WTC11 (cell line): ENCODE measurements around the gene CSKMT. TPM values are rescaled to one million over a fixed set of nuclear protein-coding genes. Genes with fewer than 3 reads are reported as not detected.

Source experiments
- ATAC-seq: fragments of 200-7000 bp; cut with Tn5 transposase; 2 replicates; pipeline ENCODE4 v1.10.0; 2021; ENCODE audit warnings: mild to moderate bottlenecking, moderate library complexity
- CTCF ChIA-PET: fragments of 300-600 bp; sonication (Branson Sonifier 250); formaldehyde crosslinking; loops from one replicate; lab custom pipeline; 2021; ENCODE audit warnings: antibody characterized with exemption; lab: Charles Lee
- POLR2A ChIA-PET: fragments of 350-600 bp; sonication (Branson Sonifier 250); formaldehyde crosslinking; loops from one replicate; lab custom pipeline; 2021; ENCODE audit warnings: antibody characterized with exemption; lab: Charles Lee
- DNase-seq: peaks from one replicate; pipeline ENCODE4 v3.0.0; 2021; ENCODE audit warnings: low spot score
- H3K27ac Mint-ChIP-seq: 2 replicates; pipeline ENCODE4 v1.8.0; 2021; ENCODE audit warnings: mixed read lengths
- H3K27me3 Mint-ChIP-seq: 2 replicates; pipeline ENCODE4 v1.8.0; 2021; ENCODE audit warnings: low read depth, mild to moderate bottlenecking, moderate library complexity, mixed read lengths
- H3K36me3 Mint-ChIP-seq: 2 replicates; pipeline ENCODE4 v1.8.0; 2021; ENCODE audit warnings: mixed read lengths
- H3K4me1 Mint-ChIP-seq: 2 replicates; pipeline ENCODE4 v1.8.0; 2022; ENCODE audit warnings: mixed read lengths
- H3K4me3 Mint-ChIP-seq: 2 replicates; pipeline ENCODE4 v1.8.0; 2021; ENCODE audit warnings: mild to moderate bottlenecking, moderate library complexity, mixed read lengths
- H3K9me3 Mint-ChIP-seq: 2 replicates; pipeline ENCODE4 v1.8.0; 2021; ENCODE audit warnings: mixed read lengths
- AR ChIP-seq: fragments of 250-450 bp; sonication (Bioruptor Pico); IDR thresholded peaks from 2 replicates; pipeline ENCODE4 v1.9.0; 2021; ENCODE audit warnings: mild to moderate bottlenecking
- CDX4 ChIP-seq: fragments of 250-450 bp; sonication (Bioruptor Pico); IDR thresholded peaks from 2 replicates; pipeline ENCODE4 v1.9.0; 2021; ENCODE audit warnings: moderate library complexity, mild to moderate bottlenecking, inconsistent platforms, borderline replicate concordance
- CREB1 ChIP-seq: sonication (generic); formaldehyde crosslinking; IDR thresholded peaks from 2 replicates; pipeline ENCODE4 v1.8.0; 2023; ENCODE audit warnings: mild to moderate bottlenecking, missing genetic modification reagents
- CREM ChIP-seq: sonication (generic); formaldehyde crosslinking; IDR thresholded peaks from 2 replicates; pipeline ENCODE4 v1.8.1; 2022; ENCODE audit warnings: mild to moderate bottlenecking, missing genetic modification reagents, moderate library complexity
- HMGXB4 ChIP-seq: sonication (generic); formaldehyde crosslinking; IDR thresholded peaks from 2 replicates; pipeline ENCODE4 v1.8.1; 2023; ENCODE audit warnings: mild to moderate bottlenecking, moderate library complexity, missing genetic modification reagents
- MAX ChIP-seq: sonication (generic); formaldehyde crosslinking; IDR thresholded peaks from 2 replicates; pipeline ENCODE4 v1.8.0; 2022; ENCODE audit warnings: mild to moderate bottlenecking, missing genetic modification reagents
- MLX ChIP-seq: sonication (generic); formaldehyde crosslinking; IDR thresholded peaks from 2 replicates; pipeline ENCODE4 v1.8.1; 2023; ENCODE audit warnings: mild to moderate bottlenecking, missing genetic modification reagents, moderate library complexity
- PRDM15 ChIP-seq: sonication (generic); formaldehyde crosslinking; IDR thresholded peaks from 2 replicates; pipeline ENCODE4 v1.8.0; 2022; ENCODE audit warnings: missing genetic modification reagents
- ZNF532 ChIP-seq: fragments of 250-450 bp; sonication (Bioruptor Pico); IDR thresholded peaks from 2 replicates; pipeline ENCODE4 v1.9.0; 2021; ENCODE audit warnings: mild to moderate bottlenecking, borderline replicate concordance
- total RNA-seq: library from RNA; stranded (reverse); gene quantifications from 3 replicates; pipeline ENCODE4 v1.2.3, GENCODE V29; 2021

CSKMT gene
- total RNA-seq, 1 experiment from 2014 or later, result 75.6 TPM

GRCh38 chr11:62709247-62710000 lies 44.3 kb downstream of the CSKMT start (continued):
- TF ChIP-seq ZNF532 (CRISPR knock-in tag), result no peak
- TF ChIP-seq CDX4, result no peak
- no peak for TF ChIP-seq MLX (CRISPR knock-in tag)

- POLR2A ChIA-PET, result interaction anchor here (0.6 to 6.0 kb wide), 10 partner anchors 17 to 322 kb away, joined by 3 to 35 read pairs (median 8); partner anchors contain the start of genes C11orf98, CSKMT, EEF1G and HNRNPUL2
- no peaks in the 10 kb centered on the region; the same call in 1 of the 2 replicates for H3K27me3 Mint-ChIP-seq
These were observed 44.9 kb downstream of the CSKMT start for GRCh38 chr11:62710001-62710345.

More at GRCh38 chr11:62710001-62710345, 44.9 kb downstream of the CSKMT start:
- peak overlapping the region; percentile 92 for H3K4me3 Mint-ChIP-seq
- H3K36me3 Mint-ChIP-seq, result peaks cover 38% of the 10 kb centered on the region
- H3K4me1 Mint-ChIP-seq, result peaks cover 49% of the 10 kb centered on the region
- H3K27ac Mint-ChIP-seq, result peak overlapping the region; percentile 100
- H3K9me3 Mint-ChIP-seq, result no peaks in the 10 kb centered on the region
- CTCF ChIA-PET, result interaction anchor here (0.5 to 4.0 kb wide), 11 partner anchors 13 to 285 kb away, joined by 3 to 24 read pairs (median 4); partner anchors contain the start of genes C11orf98, CSKMT, HNRNPUL2 and STX5
- ATAC-seq (no peak), DNase-seq (no peak)
- TF ChIP-seq HMGXB4 (0 out of 2 replicates have a peak, but pooled peaks have one; percentile 26), AR (CRISPR knock-in tag) (0 out of 2 replicates have a peak, but pooled peaks have one; percentile 6), CREB1 (CRISPR knock-in tag) (peak; percentile 14; the same call in 1 of the 2 replicates), PRDM15 (CRISPR knock-in tag) (peak; percentile 65), CREM (no peak), MAX (CRISPR knock-in tag) (peak; percentile 10; the same call in 1 of the 2 replicates)
